Neural progenitor cell (in vitro differentiated cells): ENCODE measurements around the gene AFF3. TPM values are rescaled to one million over a fixed set of nuclear protein-coding genes. Genes with fewer than 3 reads are reported as not detected.

Experiments
- DNase-seq: peaks from one replicate; pipeline ENCODE4 v3.0.0-alpha.2; 2016; ENCODE audit warnings: low spot score
- H2AFZ ChIP-seq: fragments of 200-600 bp; sonication (generic); replicated peaks from 2 replicates; pipeline ENCODE4 v1.6.1; 2016; ENCODE audit warnings: antibody characterized with exemption
- H3F3A ChIP-seq: fragments of 200-600 bp; sonication (generic); 2 replicates; pipeline ENCODE4 v1.6.1; 2016; ENCODE audit warnings: antibody characterized with exemption, low read depth
- H3K27ac ChIP-seq: fragments of 200-600 bp; sonication (generic); 2 replicates; pipeline ENCODE4 v1.5.1; 2016; ENCODE audit warnings: mild to moderate bottlenecking
- H3K27me3 ChIP-seq: fragments of 200-600 bp; sonication (generic); 2 replicates; pipeline ENCODE4 v1.6.1; 2016; ENCODE audit warnings: mild to moderate bottlenecking, moderate library complexity
- H3K36me3 ChIP-seq: fragments of 200-600 bp; sonication (generic); 2 replicates; pipeline ENCODE4 v1.5.1; 2016
- H3K4me1 ChIP-seq: fragments of 200-600 bp; sonication (generic); 2 replicates; pipeline ENCODE4 v1.6.1; 2016; ENCODE audit warnings: mixed run types
- H3K4me2 ChIP-seq: fragments of 200-600 bp; sonication (generic); 2 replicates; pipeline ENCODE4 v1.6.1; 2016
- H3K4me3 ChIP-seq: fragments of 200-600 bp; sonication (generic); 2 replicates; pipeline ENCODE4 v1.5.1; 2016
- H3K79me2 ChIP-seq: fragments of 200-600 bp; sonication (generic); 2 replicates; pipeline ENCODE4 v1.6.1; 2016; ENCODE audit warnings: low read depth
- H3K9ac ChIP-seq: fragments of 200-600 bp; sonication (generic); 2 replicates; pipeline ENCODE4 v1.6.1; 2016
- H3K9me3 ChIP-seq: fragments of 200-600 bp; sonication (generic); 2 replicates; pipeline ENCODE4 v1.5.1; 2016; ENCODE audit warnings: low read depth
- H4K20me1 ChIP-seq: fragments of 200-600 bp; sonication (generic); 2 replicates; pipeline ENCODE4 v1.6.1; 2016; ENCODE audit warnings: low read depth
- H3K27ac Mint-ChIP-seq: 3 replicates; pipeline ENCODE4 v1.8.0; 2021; ENCODE audit warnings: mixed read lengths
- H3K27me3 Mint-ChIP-seq: 2 replicates; pipeline ENCODE4 v1.8.0; 2022; ENCODE audit warnings: low read depth, mild to moderate bottlenecking, inconsistent platforms, moderate library complexity, mixed read lengths; ENCODE audit not compliant: insufficient read depth
- H3K36me3 Mint-ChIP-seq: 3 replicates; pipeline ENCODE4 v1.8.0; 2021; ENCODE audit warnings: mixed read lengths
- H3K4me1 Mint-ChIP-seq: 3 replicates; pipeline ENCODE4 v1.8.0; 2021; ENCODE audit warnings: mixed read lengths
- H3K4me3 Mint-ChIP-seq: 3 replicates; pipeline ENCODE4 v1.8.0; 2021; ENCODE audit warnings: mild to moderate bottlenecking, moderate library complexity, mixed read lengths
- H3K9me3 Mint-ChIP-seq: 3 replicates; pipeline ENCODE4 v1.8.0; 2020; ENCODE audit warnings: mixed read lengths
- CTCF ChIP-seq: fragments of 200-600 bp; sonication (generic); IDR thresholded peaks from 2 replicates; pipeline ENCODE4 v1.5.1; 2017; ENCODE audit warnings: antibody characterized with exemption, mild to moderate bottlenecking
- EZH2 ChIP-seq: fragments of 200-600 bp; sonication (generic); IDR thresholded peaks from 2 replicates; pipeline ENCODE4 v1.6.1; 2017; ENCODE audit warnings: antibody characterized with exemption, mild to moderate bottlenecking, moderate library complexity
- EZH2phosphoT487 ChIP-seq: fragments of 200-600 bp; sonication (generic); IDR thresholded peaks from 2 replicates; pipeline ENCODE4 v1.6.1; 2017; ENCODE audit warnings: antibody characterized with exemption
- total RNA-seq: library from RNA; depleted of rRNA; stranded (reverse); fragments of >200 nt; gene quantifications from 2 replicates; pipeline ENCODE4 v1.2.3, GENCODE V29; 2015; ENCODE audit warnings: low replicate concordance

Gene AFF3
- total RNA-seq, 1 donor from 2014 or later: 0.26 TPM

- H2AFZ ChIP-seq: no peak overlapping the region
- peaks cover 5% of the 10 kb centered on the region for H3K4me1 Mint-ChIP-seq
- H3K9ac ChIP-seq: no peak overlapping the region
- H3K9me3 Mint-ChIP-seq: no peaks in the 10 kb centered on the region
- H3K27me3 ChIP-seq: no peaks in the 10 kb centered on the region
- no peak overlapping the region for H3K27ac Mint-ChIP-seq
- H3K27ac ChIP-seq: no peak overlapping the region
- H3F3A ChIP-seq: no peaks in the 10 kb centered on the region
- peaks cover 4% of the 10 kb centered on the region for H3K4me1 ChIP-seq
- H3K4me3 ChIP-seq: no peak overlapping the region
- H4K20me1 ChIP-seq: no peaks in the 10 kb centered on the region
- H3K36me3 ChIP-seq: no peaks in the 10 kb centered on the region
- no peak overlapping the region for H3K4me3 Mint-ChIP-seq
- H3K36me3 Mint-ChIP-seq: no peaks in the 10 kb centered on the region
- H3K27me3 Mint-ChIP-seq: no peaks in the 10 kb centered on the region
- no peak overlapping the region for H3K4me2 ChIP-seq
- H3K9me3 ChIP-seq: no peaks in the 10 kb centered on the region
- no peak for DNase-seq
- H3K79me2 ChIP-seq: no peaks in the 10 kb centered on the region
- TF ChIP-seq EZH2phosphoT487 (no peak), CTCF (no peak), EZH2 (no peak)
Measured at GRCh38 chr2:99675130-99675661, 467.2 kb downstream of the AFF3 start.

- no peaks in the 10 kb centered on the region for H3K27me3 ChIP-seq
- H3K4me3 Mint-ChIP-seq: no peak overlapping the region
- H3F3A ChIP-seq: no peaks in the 10 kb centered on the region
- no peaks in the 10 kb centered on the region for H3K9me3 ChIP-seq
- no peak overlapping the region for H3K9ac ChIP-seq
- H3K36me3 ChIP-seq: no peaks in the 10 kb centered on the region
- H3K79me2 ChIP-seq: no peaks in the 10 kb centered on the region
- no peak overlapping the region for H3K4me3 ChIP-seq
- peak overlapping the region; percentile 86 for H3K27ac Mint-ChIP-seq
- DNase-seq: no peak
- peaks cover 3% of the 10 kb centered on the region for H3K9me3 Mint-ChIP-seq
- H3K4me2 ChIP-seq: no peak overlapping the region
- H3K27me3 Mint-ChIP-seq: no peaks in the 10 kb centered on the region
- no peak overlapping the region for H2AFZ ChIP-seq
- peaks cover 5% of the 10 kb centered on the region for H3K4me1 Mint-ChIP-seq
- H3K27ac ChIP-seq: no peak overlapping the region
- H4K20me1 ChIP-seq: no peaks in the 10 kb centered on the region
- H3K4me1 ChIP-seq: peaks cover 4% of the 10 kb centered on the region
- no peak for TF ChIP-seq CTCF
- peaks cover 3% of the 10 kb centered on the region for H3K36me3 Mint-ChIP-seq
Measured at GRCh38 chr2:99674090-99674489, 468.3 kb downstream of the AFF3 start.

GRCh38 chr2:99672766-99673350, 469.5 kb downstream of the AFF3 start:
- H3K27ac Mint-ChIP-seq: no peak overlapping the region
- Histone ChIP-seq H3K4me1 (peaks cover 4% of the 10 kb centered on the region), H3F3A (no peaks in the 10 kb centered on the region), H3K79me2 (no peaks in the 10 kb centered on the region), H4K20me1 (no peaks in the 10 kb centered on the region), H3K27ac (no peak overlapping the region), H3K9me3 (no peaks in the 10 kb centered on the region), H2AFZ (no peak overlapping the region), H3K9ac (no peak overlapping the region), H3K4me3 (no peak overlapping the region), H3K27me3 (no peaks in the 10 kb centered on the region), H3K36me3 (no peaks in the 10 kb centered on the region), H3K4me2 (no peak overlapping the region)
- peaks cover 5% of the 10 kb centered on the region for H3K4me1 Mint-ChIP-seq
- H3K27me3 Mint-ChIP-seq: no peaks in the 10 kb centered on the region
- DNase-seq: no peak
- TF ChIP-seq EZH2: no peak
- TF ChIP-seq EZH2phosphoT487: no peak
- no peak for TF ChIP-seq CTCF
- H3K9me3 Mint-ChIP-seq: peaks cover 4% of the 10 kb centered on the region
- peaks cover 3% of the 10 kb centered on the region for H3K36me3 Mint-ChIP-seq
- no peak overlapping the region for H3K4me3 Mint-ChIP-seq
